GM06990 (cell line): ENCODE data around the gene MLX.
"Not testable (repeated sequence)": the region's sequence is repeated elsewhere in the genome, so short reads cannot be mapped to it uniquely, and the experiment has no call there.

Experiments used
- DNase-seq: peaks from one replicate; pipeline ENCODE4 v3.0.0-alpha.2; 2011; ENCODE audit not compliant: insufficient read length; ENCODE audit errors: extremely low read depth
- H3K27me3 ChIP-seq: replicated peaks from 2 replicates; pipeline ENCODE4 v1.6.0; 2011; ENCODE audit warnings: low read length; ENCODE audit not compliant: control insufficient read depth, insufficient read depth
- H3K36me3 ChIP-seq: 2 replicates; pipeline ENCODE4 v1.5.1; 2011; ENCODE audit warnings: low read length; ENCODE audit not compliant: control insufficient read depth, insufficient read depth
- H3K4me3 ChIP-seq: replicated peaks from 2 replicates; pipeline ENCODE4 v1.5.1; 2011; ENCODE audit warnings: low read depth, mild to moderate bottlenecking, control low read depth, low read length
- CTCF ChIP-seq: IDR thresholded peaks from 2 replicates; pipeline ENCODE4 v1.5.1; 2011; ENCODE audit warnings: low read length, control low read depth, mild to moderate bottlenecking, inconsistent platforms; ENCODE audit not compliant: insufficient read depth, poor library complexity, severe bottlenecking

Gene MLX

GRCh38 chr17:42609182-42609813 lies 42.4 kb downstream of the MLX start, which contains the start of the genes RETREG3 and TUBG1:
Gene RETREG3, minus strand, starts transcription at chr17:42609374. Its CDS starts 50 bp downstream, at chr17:42609324.
Gene TUBG1, plus strand, starts transcription at chr17:42609683. Its CDS starts 55 bp downstream, at chr17:42609738.
- peak; percentile 100 for DNase-seq
- H3K4me3 ChIP-seq: peak within 1 kb of the TSS; percentile 98

GRCh38 chr17:42609814-42610801 lies 43.2 kb downstream of the MLX start:
- H3K36me3 ChIP-seq: peaks cover 19% of the 10 kb centered on the region
- H3K4me3 ChIP-seq: peak overlapping the region; percentile 98
- not testable (repeated sequence) for H3K27me3 ChIP-seq, DNase-seq

More at GRCh38 chr17:42609182-42609813, 42.4 kb downstream of the MLX start, which contains the start of the genes RETREG3 and TUBG1:
- peak; percentile 15 for TF ChIP-seq CTCF
- Histone ChIP-seq H3K27me3 (no peaks in the 10 kb centered on the region), H3K36me3 (peaks cover 13% of the 10 kb centered on the region)

GRCh38 chr17:42612013-42612412 lies 45.1 kb downstream of the MLX start:
- TF ChIP-seq CTCF: no peak
- H3K27me3 ChIP-seq: no peaks in the 10 kb centered on the region
- H3K4me3 ChIP-seq: no peak overlapping the region
- H3K36me3 ChIP-seq: peaks cover 24% of the 10 kb centered on the region
- no peak for DNase-seq

- Histone ChIP-seq H3K27me3 (no peaks in the 10 kb centered on the region), H3K4me3 (no peak overlapping the region), H3K36me3 (peaks cover 24% of the 10 kb centered on the region)
- DNase-seq: no peak
- TF ChIP-seq CTCF: no peak
Measured at GRCh38 chr17:42613699-42614295, 46.9 kb downstream of the MLX start.

GRCh38 chr17:42617956-42618431 lies 51.1 kb downstream of the MLX start:
- peak overlapping the region; percentile 4 for H3K4me3 ChIP-seq
- DNase-seq: peak; percentile 64

More at GRCh38 chr17:42617956-42618431, 51.1 kb downstream of the MLX start:
- Histone ChIP-seq H3K27me3 (no peaks in the 10 kb centered on the region), H3K36me3 (peaks cover 18% of the 10 kb centered on the region)
- TF ChIP-seq CTCF: no peak
